Panc1 (cell line): ENCODE results near the gene LCE4A. TPM values are rescaled to one million over a fixed set of nuclear protein-coding genes. Genes with fewer than 3 reads are reported as not detected.
"Not testable (repeated sequence)": the region's sequence is repeated elsewhere in the genome, so short reads cannot be mapped to it uniquely, and the experiment has no call there.

Experiments
- ATAC-seq: fragments of 200-7000 bp; cut with Tn5 transposase; 2 replicates; pipeline ENCODE4 v1.9.1; 2020; ENCODE audit warnings: mild to moderate bottlenecking, moderate library complexity
- BruUV-seq: library from RNA; stranded (reverse); fragments of 400-500 nt; replicated peaks from 2 replicates; lab custom pipeline; 2021; lab: Mats Ljungman, UMichigan
- CTCF ChIA-PET: fragments of 300-600 bp; sonication (Branson Sonifier 250); formaldehyde crosslinking; loops from one replicate; lab custom pipeline; 2022; ENCODE audit warnings: antibody characterized with exemption; lab: Charles Lee
- POLR2A ChIA-PET: fragments of 300-600 bp; sonication (Branson Sonifier 250); formaldehyde crosslinking; loops from one replicate; lab custom pipeline; 2022; ENCODE audit warnings: antibody characterized with exemption; lab: Charles Lee
- DNase-seq: peaks from one replicate; pipeline ENCODE4 v3.0.0-alpha.2; 2010; ENCODE audit warnings: low read depth, low spot score
- H3K27ac ChIP-seq: 2 replicates; pipeline ENCODE4 v1.5.1; 2011; ENCODE audit warnings: mild to moderate bottlenecking, low read length, inconsistent platforms
- H3K27me3 ChIP-seq: fragments of 200-500 bp; sonication (Bioruptor generic); 2 replicates; pipeline ENCODE4 v1.6.0; 2014; ENCODE audit warnings: low read length, inconsistent platforms; ENCODE audit not compliant: control insufficient read depth, insufficient read depth
- H3K36me3 ChIP-seq: fragments of 200-500 bp; sonication (Bioruptor generic); 2 replicates; pipeline ENCODE4 v1.5.1; 2014; ENCODE audit warnings: inconsistent platforms, mild to moderate bottlenecking, low read length, moderate library complexity; ENCODE audit not compliant: control insufficient read depth, insufficient read depth
- H3K4me1 ChIP-seq: 2 replicates; pipeline ENCODE4 v1.5.1; 2011; ENCODE audit warnings: inconsistent platforms, mild to moderate bottlenecking, low read length, moderate library complexity; ENCODE audit not compliant: control insufficient read depth, insufficient read depth
- H3K4me3 ChIP-seq, 2 experiments: 2 replicates each; pipeline ENCODE4 v1.5.1; 2011 to 2012; ENCODE audit warnings: low read depth in 2 of 2, low read length in 2 of 2, mild to moderate bottlenecking in 2 of 2, inconsistent platforms in 1 of 2, moderate library complexity in 1 of 2
- H3K9me3 ChIP-seq: fragments of 200-500 bp; sonication (Bioruptor generic); 2 replicates; pipeline ENCODE4 v1.5.1; 2014; ENCODE audit warnings: low read depth, mild to moderate bottlenecking, inconsistent platforms, low read length, moderate library complexity; ENCODE audit not compliant: control insufficient read depth, insufficient read depth
- CTCF ChIP-seq: fragments of 450-650 bp; IDR thresholded peaks from 2 replicates; pipeline ENCODE4 v1.5.1; 2017; ENCODE audit warnings: mild to moderate bottlenecking
- POLR2AphosphoS5 ChIP-seq: IDR thresholded peaks from 2 replicates; pipeline ENCODE4 v1.6.1; 2012; ENCODE audit warnings: mild to moderate bottlenecking, low read depth, low read length, moderate library complexity
- REST ChIP-seq, 2 experiments: IDR thresholded peaks; 2 replicates each; pipeline ENCODE4 v1.6.1; 2011 to 2012; ENCODE audit warnings: low read depth in 2 of 2, control low read depth in 1 of 2, low read length in 1 of 2, mild to moderate bottlenecking in 1 of 2, moderate library complexity in 1 of 2; ENCODE audit not compliant: insufficient read depth in 1 of 2
- SIN3A ChIP-seq: IDR thresholded peaks from 2 replicates; pipeline ENCODE4 v1.6.1; 2012; ENCODE audit warnings: low read depth, mild to moderate bottlenecking, low read length, moderate library complexity, borderline replicate concordance; ENCODE audit not compliant: insufficient read depth
- TCF7L2 ChIP-seq: IDR thresholded peaks from 2 replicates; pipeline ENCODE4 v1.6.1; 2011; ENCODE audit warnings: mild to moderate bottlenecking, low read depth, low read length, inconsistent platforms
- in situ Hi-C: cut with HindIII; loops from 2 replicates; pipeline ENCODE4 v1.10.0; 2016; ENCODE audit warnings: low sequenced_read_pairs, low pct_unique_long_range_greater_than_20kb
- intact Hi-C: fragments of 100-400 bp; cut with micrococcal nuclease; formaldehyde crosslinking; loops from one replicate; pipeline ENCODE4 v1.10.0; 2022; ENCODE audit not compliant: unreplicated experiment
- total RNA-seq: library from RNA; stranded (reverse); gene quantifications from one replicate; pipeline ENCODE4 v1.2.1, GENCODE V29; 2021; ENCODE audit not compliant: unreplicated experiment

The LCE4A gene
- total RNA-seq, 1 experiment from 2014 or later: not detected

GRCh38 chr1:152673016-152673415 lies 34.9 kb upstream of the LCE4A start:
- ATAC-seq (no peak), DNase-seq (no peak)
- BruUV-seq: no TSS peak
- Histone ChIP-seq H3K27ac (no peak overlapping the region), H3K4me1 (no peaks in the 10 kb centered on the region), H3K4me3 (no peak overlapping the region), H3K9me3 (no peaks in the 10 kb centered on the region), H3K27me3 (0 out of 2 replicates have a peak, but pooled peaks cover 4% of the 10 kb centered on the region), H3K36me3 (no peaks in the 10 kb centered on the region)
- intact Hi-C loops: no loop called here
- in situ Hi-C loops: no loop called here
- ChIA-PET CTCF (no interaction called here), POLR2A (no interaction called here)
- no peak for TF ChIP-seq REST (IDR thresholded peaks at IDR 0.05; ENCODE audit: insufficient read depth in 1 of 2, low read depth in 2 of 2, low read length in 1 of 2)
- TF ChIP-seq SIN3A: no peak
- no peak for TF ChIP-seq CTCF
- TF ChIP-seq POLR2AphosphoS5: no peak

GRCh38 chr1:152674983-152675382 lies 33.0 kb upstream of the LCE4A start, which contains the start of gene LCE2C:
TSS of gene LCE2C (plus strand) at chr1:152675279. CDS start at chr1:152676016, 737 bp downstream.
- BruUV-seq, H3K27ac ChIP-seq, H3K9me3 ChIP-seq, intact Hi-C loops, H3K4me3 ChIP-seq, ATAC-seq, H3K27me3 ChIP-seq, H3K36me3 ChIP-seq, H3K4me1 ChIP-seq, DNase-seq, POLR2A ChIA-PET, in situ Hi-C loops, CTCF ChIA-PET: not testable (repeated sequence)

GRCh38 chr1:152679459-152679858 lies 28.5 kb upstream of the LCE4A start:
- Histone ChIP-seq H3K27me3 (peaks cover 9% of the 10 kb centered on the region; the same call in 1 of the 2 replicates), H3K36me3 (no peaks in the 10 kb centered on the region), H3K4me1 (no peaks in the 10 kb centered on the region), H3K27ac (no peak overlapping the region), H3K9me3 (no peaks in the 10 kb centered on the region), H3K4me3 (no peak overlapping the region)
- intact Hi-C loops: no loop called here
- ATAC-seq (no peak), DNase-seq (no peak)
- ChIA-PET POLR2A (no interaction called here), CTCF (no interaction called here)
- in situ Hi-C loops: no loop called here
- no peak for TF ChIP-seq CTCF
- TF ChIP-seq POLR2AphosphoS5: no peak
- no peak for TF ChIP-seq REST (IDR thresholded peaks at IDR 0.05; ENCODE audit: insufficient read depth in 1 of 2, low read depth in 2 of 2, low read length in 1 of 2)
- TF ChIP-seq TCF7L2: no peak
- no peak for TF ChIP-seq SIN3A
- BruUV-seq: no TSS peak
